ENCODE results near the gene FAM111A.

Gene FAM111A

DNA sequence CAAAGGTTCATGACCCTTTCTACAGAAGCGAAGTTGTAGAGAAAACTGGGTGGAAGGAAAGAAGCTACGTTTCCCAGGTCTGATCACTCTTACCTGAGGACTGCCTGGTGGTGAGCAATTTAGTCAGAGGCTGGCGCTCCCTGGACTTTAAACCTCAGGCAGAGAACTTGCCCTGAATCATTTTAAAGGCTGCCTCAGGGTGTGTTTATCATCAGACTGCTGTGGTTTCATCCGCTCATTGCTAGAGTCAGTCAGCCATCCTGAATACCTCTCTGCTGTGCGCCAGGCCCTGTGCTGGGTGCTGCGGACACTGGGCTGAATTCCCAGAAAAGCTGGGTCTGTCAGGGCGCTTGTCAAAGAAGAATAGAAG is 32.0 kb downstream of the FAM111A start:
- TF ChIP-seq, protein P1, sequence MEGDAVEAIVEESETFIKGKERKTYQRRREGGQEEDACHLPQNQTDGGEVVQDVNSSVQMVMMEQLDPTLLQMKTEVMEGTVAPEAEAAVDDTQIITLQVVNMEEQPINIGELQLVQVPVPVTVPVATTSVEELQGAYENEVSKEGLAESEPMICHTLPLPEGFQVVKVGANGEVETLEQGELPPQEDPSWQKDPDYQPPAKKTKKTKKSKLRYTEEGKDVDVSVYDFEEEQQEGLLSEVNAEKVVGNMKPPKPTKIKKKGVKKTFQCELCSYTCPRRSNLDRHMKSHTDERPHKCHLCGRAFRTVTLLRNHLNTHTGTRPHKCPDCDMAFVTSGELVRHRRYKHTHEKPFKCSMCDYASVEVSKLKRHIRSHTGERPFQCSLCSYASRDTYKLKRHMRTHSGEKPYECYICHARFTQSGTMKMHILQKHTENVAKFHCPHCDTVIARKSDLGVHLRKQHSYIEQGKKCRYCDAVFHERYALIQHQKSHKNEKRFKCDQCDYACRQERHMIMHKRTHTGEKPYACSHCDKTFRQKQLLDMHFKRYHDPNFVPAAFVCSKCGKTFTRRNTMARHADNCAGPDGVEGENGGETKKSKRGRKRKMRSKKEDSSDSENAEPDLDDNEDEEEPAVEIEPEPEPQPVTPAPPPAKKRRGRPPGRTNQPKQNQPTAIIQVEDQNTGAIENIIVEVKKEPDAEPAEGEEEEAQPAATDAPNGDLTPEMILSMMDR (IDR thresholded peaks at IDR 0.05), result no peak

DNA sequence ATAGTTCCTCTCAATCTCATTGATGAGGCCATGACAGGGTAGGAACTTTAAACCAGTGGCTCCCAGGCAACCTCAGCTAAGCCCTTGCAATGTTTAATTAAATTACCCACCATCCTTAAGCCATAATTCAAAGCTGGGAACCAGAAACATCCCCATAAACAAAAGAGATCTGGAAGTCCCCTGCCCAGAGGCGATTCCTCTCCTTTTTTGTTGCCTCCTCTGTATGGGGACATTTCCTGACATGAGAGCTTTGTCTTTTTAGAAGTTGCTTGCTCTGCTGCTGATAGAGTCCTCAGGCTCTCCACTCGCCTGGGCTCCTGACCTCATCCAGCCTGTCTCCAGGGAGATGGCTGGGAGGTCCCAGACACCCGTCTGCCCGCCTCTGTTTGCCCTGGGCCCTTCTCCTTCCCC is 32.4 kb downstream of the FAM111A start:
- TF ChIP-seq, protein P1 (IDR thresholded peaks at IDR 0.05), result no peak

DNA sequence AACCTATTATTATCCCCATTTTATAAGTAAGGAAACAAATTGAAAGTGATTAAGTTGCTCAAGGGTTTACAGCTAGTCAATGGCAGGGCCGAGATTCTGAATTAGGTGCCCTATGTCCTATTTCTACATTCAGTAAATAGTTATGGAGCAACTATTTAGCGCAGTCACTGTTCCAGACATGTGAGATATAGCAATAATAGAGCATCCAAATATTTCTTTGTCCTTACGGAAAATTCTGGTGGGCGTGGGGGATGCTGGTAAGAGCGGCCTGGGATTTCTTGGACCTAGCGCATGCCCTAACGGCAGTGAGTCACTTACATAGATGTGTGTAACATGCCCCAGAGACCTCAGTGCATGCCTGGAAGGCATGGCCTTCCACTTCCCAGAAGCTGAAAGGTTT is 33.7 kb downstream of the FAM111A start:
- TF ChIP-seq, protein P1 (IDR thresholded peaks at IDR 0.05), result no peak

DNA sequence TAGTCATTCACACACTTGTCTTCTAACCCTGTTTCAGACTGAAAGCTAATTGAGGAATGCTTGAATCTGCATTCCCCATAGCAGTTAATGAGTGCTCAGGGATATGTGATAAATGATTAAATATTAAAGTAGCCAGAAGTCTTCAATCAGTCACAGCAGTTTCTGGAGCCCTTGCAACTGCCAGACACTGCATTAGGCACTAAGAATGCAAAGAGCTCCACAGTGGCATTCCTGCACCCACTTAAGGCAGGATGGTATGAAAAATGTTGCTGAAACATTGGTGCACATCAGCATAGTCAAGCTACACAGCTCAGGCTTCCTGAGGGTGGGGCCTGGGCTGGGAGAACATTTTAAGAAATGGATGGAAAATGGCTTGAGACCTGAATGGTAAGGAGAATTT is 35.7 kb downstream of the FAM111A start:
- TF ChIP-seq, protein P1 (IDR thresholded peaks at IDR 0.05), result no peak

DNA sequence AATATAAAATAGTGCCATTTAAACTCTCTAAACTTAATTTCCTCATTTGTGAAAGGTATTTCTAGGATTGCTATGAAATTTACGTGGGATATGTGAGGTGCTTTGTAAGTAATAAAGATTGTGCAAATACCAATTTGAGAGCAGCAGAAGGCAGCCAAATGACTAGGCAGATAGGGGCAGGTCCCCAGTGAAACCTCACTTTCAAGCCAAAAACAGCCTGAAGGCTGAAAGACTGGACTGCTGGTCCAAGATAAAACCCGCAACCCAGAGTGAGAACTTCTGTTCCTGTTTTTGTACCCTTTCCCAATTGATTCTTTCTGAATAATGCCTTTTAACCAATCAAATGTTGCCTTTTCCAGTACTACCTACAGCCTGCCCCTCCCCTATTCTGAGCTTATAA is 36.5 kb downstream of the FAM111A start:
- TF ChIP-seq, protein P1 (IDR thresholded peaks at IDR 0.05), result no peak

DNA sequence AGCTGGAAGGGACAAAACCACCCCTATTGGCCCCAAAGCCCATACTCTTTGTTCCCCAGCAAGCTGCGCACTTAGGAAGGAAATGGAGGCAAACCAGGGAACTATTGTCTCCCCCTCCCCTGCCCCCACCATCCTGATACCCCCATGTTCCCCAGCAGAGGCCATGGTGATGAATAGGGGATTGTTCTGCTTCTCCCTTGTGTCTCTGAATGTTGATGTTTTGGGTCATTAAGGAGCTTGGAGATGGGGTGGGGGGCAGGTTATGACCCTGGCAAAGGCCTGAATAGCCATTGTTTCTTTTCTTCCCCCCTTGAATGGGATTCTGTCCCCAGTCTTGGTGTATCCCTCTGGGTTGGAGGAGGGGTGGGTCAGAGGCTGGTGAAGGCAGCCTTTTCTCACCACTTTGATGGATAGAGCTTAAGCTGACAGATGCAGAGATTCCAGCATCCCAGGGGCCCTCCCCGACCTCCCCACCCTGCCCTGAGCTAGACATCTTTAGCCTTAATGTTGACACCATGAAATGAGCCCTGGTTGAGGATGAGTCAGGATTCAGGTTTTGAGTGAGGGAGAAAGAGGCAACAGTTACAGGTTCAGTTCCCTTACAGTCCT is 37.6 kb downstream of the FAM111A start:
- TF ChIP-seq, protein P1 (IDR thresholded peaks at IDR 0.05), result no peak

DNA sequence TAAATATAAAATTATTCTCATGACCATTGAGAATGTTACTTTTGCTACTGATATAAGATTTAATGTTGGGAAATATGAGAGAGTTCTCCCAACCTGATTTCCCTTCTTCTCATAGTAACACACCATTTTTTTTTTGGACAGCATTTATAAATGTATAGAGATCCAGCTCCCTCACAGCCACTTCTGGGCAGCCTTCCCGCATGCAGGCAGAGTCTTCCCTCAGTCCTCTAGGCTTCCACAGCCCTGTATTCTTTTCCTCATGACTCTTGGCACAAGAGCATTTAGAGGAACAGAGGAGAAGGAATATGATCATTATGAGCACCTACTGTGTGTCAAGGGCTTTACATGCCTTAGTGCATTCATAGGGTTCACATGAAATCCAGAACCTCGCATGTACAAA is 38.3 kb downstream of the FAM111A start:
- TF ChIP-seq, protein P1 (IDR thresholded peaks at IDR 0.05), result no peak

Data from LNCAP (cell line).